NCI-H1930 (cell line): ENCODE measurements around the gene GRID2.
A peak's percentile ranks its signal among the peaks of the same experiment; 100 is the strongest.
"Not testable (repeated sequence)": the region's sequence is repeated elsewhere in the genome, so short reads cannot be mapped to it uniquely, and the experiment has no call there.

ENCODE experiments used
- DNase-seq, 2 experiments: peaks; one replicate each; lab custom pipeline; 2025; lab: John Stamatoyannopoulos, UW

The GRID2 gene

GRCh38 chr4:92305148-92305877 is 1.5 kb downstream of the GRID2 start:
- DNase-seq: peak; percentile 53 to 55

DNA sequence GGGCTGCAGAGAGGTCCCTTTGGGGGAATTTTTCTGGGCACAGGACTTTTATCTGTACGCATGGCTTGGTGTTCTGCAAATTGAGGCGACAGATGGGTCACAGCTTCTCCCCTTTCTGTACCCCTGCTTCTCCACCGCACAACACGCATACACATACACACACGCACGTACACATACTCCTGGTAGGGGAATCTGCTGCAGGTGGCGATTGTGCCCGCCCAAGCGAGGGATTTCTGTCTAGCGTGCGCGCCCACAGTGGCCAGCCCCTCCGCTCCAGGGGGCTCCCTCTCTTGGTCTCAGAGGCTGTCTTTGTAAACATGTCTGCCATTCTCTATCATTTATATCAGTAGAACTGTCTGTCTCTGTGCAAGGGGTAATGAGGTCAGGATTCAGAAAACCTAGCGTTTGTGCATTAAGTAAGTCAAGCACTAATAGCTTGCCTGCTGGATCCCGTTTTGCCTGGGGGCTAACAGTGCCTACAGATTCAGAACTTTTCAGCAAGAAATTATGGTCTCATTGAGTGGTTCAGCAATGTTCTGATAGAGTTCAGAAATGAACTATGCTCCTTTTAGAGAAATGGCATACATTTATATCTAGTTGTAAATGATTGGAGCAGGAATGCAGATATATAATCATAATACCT is 2.2 kb downstream of the GRID2 start:
- no peak for DNase-seq

GRCh38 chr4:92307181-92307580 is 3.4 kb downstream of the GRID2 start:
- DNase-seq: no peak

DNA sequence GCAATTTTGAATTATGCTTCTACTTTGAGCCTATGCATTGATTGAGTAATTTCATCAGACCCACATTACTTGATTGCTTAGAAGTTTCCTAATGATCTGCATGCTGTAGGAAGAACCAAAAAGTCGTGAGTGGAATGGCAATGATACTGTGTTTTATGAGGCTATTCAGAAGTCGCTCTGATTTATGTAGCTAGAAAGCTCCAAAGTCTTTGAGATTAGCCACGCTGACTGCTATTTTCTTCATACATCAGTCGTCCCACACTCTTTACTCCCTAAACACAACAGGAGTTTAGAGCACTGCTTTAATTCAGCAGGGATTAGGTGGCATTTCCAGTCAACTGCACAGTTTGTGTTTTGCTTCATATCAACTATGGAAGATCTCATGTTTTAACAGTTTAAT is 4.1 kb downstream of the GRID2 start:
- no peak for DNase-seq

- DNase-seq: no peak
These were observed 13.3 kb downstream of the GRID2 start for GRCh38 chr4:92317047-92317446.

- DNase-seq: no peak
These were observed 24.3 kb downstream of the GRID2 start for GRCh38 chr4:92328095-92328494.

DNA sequence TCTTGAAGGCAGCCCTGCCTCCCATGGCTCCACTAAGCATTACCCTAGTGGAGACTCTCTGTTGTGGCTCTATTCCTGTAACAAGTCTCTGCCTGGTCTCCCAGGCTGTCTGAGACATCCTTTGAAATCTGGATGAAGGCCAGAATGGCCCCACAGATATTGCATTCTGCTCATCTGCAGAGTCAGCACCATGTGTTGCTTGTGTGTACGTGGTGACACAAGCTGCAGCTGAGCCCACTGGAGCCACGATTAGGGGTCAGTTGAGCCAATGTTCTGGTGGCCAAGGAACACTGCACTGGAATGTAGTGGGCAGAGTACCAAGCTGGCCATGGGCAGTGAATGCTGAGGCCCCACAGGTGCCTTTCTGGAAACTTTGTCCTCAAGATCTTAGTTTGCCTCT is 29.2 kb downstream of the GRID2 start:
- no peak for DNase-seq

DNA sequence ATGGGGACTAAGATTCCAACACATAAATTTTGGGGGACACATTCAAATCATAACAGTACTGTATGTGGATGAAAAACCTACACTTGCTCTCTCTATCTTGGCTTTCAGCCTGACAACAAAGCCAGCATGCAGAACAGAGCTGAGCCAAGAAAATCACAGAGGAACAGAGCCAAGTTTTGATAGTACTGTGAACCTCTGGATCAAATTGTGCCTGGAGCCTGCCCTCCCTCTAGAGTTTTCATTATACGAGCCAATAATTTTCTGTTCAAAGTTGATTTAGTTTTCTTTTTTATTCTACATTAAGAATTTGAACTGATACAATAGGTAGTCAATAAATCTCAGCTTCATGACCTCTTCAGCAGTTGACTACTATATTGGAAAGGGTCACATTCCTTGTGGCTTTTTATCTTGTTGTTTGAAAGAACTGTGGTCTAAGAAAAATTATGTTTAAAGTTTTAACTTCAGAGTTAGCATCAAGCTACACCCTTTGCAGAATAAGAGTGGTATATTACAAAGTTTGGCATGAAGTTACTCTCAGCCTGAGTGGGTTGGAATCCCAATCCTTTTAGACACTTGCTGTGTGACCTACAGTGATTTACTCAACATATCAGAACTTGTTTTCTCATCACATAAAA is 31.1 kb downstream of the GRID2 start:
- no peak for DNase-seq

DNA sequence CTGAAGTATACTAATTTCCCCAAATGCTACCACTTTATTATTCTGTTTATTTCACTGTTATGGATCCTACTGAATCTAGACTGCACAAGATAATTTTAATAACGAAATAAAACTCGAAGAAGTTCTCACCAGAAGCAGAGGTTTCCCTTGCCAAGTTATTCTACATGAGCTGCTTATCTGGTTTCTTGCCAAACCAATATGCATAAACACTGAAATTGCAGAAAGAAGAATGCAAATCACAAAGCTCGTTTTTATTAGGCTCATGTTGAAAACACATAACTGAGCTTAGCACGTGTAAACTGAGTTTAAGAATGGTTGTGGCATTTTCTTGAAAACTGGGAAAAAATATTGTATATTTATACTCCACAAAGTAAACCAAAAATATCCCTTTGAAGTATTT is 35.9 kb downstream of the GRID2 start:
- no peak for DNase-seq

GRCh38 chr4:92344216-92344615 is 40.5 kb downstream of the GRID2 start:
- no peak for DNase-seq

DNA sequence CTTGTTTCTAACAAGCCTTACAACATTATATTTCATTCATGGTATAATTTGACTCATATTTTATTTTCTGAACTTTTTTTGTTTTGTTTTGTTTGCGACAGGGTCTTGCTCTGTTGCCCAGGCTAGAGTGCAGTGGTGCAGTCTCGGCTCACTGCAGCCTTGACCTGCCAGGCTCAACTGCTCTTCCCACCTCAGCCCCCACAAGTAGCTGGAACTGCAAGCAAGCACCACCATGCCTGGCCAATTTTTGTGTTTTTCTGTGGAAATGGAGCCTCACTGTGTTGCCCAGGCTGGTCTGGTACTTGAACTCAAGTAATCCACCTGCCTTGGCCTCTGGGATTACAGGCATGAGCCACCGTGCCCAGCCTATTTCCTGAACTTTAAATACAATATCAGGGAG is 42.5 kb downstream of the GRID2 start:
- no peak for DNase-seq

- no peak for DNase-seq
These were observed 54.2 kb downstream of the GRID2 start for GRCh38 chr4:92357966-92358365.

- DNase-seq: no peak
These were observed 55.7 kb downstream of the GRID2 start for GRCh38 chr4:92359491-92359890.

DNA sequence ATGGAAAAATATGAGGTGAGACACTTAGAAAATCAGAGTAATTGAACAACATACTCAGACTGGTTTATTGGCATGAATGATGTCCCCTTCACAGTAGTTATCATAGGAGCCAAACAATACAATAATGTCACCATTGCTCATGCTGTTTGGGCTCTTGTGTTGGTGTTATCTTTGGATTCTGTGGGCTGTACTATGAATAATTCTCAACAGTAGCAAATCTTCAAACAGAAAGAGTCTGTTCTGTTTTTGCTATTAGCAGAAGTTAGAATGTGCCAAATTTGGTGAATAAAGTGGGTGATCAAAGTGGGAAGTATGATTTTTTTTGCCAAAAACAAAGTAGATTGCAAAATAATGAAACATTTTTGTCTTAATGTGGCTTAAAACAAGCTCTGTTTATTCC is 58.3 kb downstream of the GRID2 start:
- no peak for DNase-seq

DNA sequence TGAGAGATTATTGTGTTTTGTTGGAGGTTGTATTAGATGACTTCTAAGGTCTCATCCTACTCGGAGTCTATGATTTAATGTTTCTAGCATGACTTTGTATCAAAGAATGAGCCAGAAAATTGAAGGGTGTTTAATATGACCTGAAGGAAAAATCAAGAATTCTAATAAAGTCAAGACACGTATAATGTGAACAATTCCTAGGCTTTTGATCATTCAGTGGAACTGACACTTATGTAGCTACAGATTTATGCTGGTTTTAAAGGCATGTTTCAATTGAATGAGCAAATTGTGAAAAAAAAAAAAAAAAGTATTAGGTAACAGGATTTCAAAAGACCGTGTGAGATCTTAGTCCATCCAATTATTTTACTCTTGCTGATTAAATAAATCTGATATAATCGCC is 64.9 kb downstream of the GRID2 start:
- no peak for DNase-seq

GRCh38 chr4:92381616-92382015 is 77.8 kb downstream of the GRID2 start:
- DNase-seq: no peak

- DNase-seq: no peak
These were observed 78.4 kb downstream of the GRID2 start for GRCh38 chr4:92382128-92382527.

DNA sequence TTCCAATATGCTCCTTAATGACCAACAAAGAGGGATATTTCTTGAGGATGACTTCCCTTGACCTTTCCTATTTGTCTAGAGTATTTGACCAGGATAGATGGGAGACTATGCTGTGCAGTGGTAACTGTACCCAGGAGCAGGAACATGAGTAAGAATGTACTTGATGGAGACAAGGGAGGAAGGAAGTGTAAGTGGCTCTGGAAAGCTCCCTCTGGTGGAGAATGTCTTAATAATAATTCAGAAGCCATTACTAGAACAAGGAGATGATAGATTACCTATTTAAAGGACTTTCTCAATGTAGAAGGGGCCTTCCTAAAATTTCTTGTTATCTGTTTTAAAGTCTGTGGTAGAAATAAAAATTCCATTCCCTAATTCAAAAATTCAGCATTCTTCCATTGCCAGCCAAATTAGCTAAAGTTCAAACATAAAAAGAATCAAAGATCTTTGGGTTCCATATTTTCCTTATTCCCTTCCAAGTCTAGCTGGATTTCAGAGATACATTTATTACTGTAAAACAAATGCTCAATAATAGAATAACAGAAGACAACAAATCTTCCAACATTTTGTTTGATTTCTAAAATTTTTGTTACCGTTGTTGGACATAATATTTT is 83.8 kb downstream of the GRID2 start:
- no peak for DNase-seq

DNA sequence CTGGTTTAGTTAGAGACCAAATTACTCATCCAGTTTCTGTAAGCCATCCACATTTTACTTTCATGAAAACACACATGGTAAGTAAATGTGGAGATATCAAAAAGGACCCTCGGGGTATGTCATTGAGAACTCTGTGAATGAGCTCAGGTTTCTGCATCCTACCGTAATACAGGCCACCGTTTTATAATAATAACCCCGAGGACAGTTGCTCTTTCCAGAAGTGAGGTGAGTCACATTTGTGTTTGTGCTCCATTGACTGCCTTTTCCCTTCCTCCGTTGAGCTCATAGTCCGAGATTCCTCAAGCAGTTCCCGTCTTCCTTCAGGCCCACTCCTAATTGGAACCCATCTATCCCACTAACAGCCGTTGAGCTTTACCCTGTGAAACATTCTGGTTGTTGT is 95.3 kb downstream of the GRID2 start:
- no peak for DNase-seq

- DNase-seq: not testable (repeated sequence)
These were observed 99.8 kb downstream of the GRID2 start for GRCh38 chr4:92403525-92403924.

- no peak for DNase-seq
These were observed 102.7 kb downstream of the GRID2 start for GRCh38 chr4:92406488-92406887.

GRCh38 chr4:92421920-92422319 is 118.2 kb downstream of the GRID2 start:
- no peak for DNase-seq

- DNase-seq: no peak
These were observed 129.5 kb downstream of the GRID2 start for GRCh38 chr4:92433272-92433758.
